Measurements from ENCODE around the gene PIMREG.

The PIMREG gene

GRCh38 chr17:6461792-6462524, 17.7 kb downstream of the PIMREG start:
- DNase-seq (ENCODE audit: extremely low read depth, low read depth) = no peak
- TF ChIP-seq CTCF (IDR thresholded peaks at IDR 0.05; ENCODE audit: low read depth, low read length) = no peak

GRCh38 chr17:6462692-6463091, 18.4 kb downstream of the PIMREG start:
- DNase-seq (ENCODE audit: extremely low read depth, low read depth) = no peak

GRCh38 chr17:6463616-6464445, 19.6 kb downstream of the PIMREG start:
- TF ChIP-seq CTCF (IDR thresholded peaks at IDR 0.05; ENCODE audit: low read depth, low read length) = no peak
- no peak for DNase-seq (ENCODE audit: extremely low read depth, low read depth)

More at GRCh38 chr17:6462692-6463091, 18.4 kb downstream of the PIMREG start:
- no peak for TF ChIP-seq CTCF (IDR thresholded peaks at IDR 0.05; ENCODE audit: low read depth, low read length)

GRCh38 chr17:6464446-6465041, 20.3 kb downstream of the PIMREG start:
- TF ChIP-seq CTCF (IDR thresholded peaks at IDR 0.05; ENCODE audit: low read depth, low read length) = no peak
- DNase-seq (ENCODE audit: extremely low read depth, low read depth) = no peak

GRCh38 chr17:6465206-6466003, 21.1 kb downstream of the PIMREG start:
- no peak for TF ChIP-seq CTCF (IDR thresholded peaks at IDR 0.05; ENCODE audit: low read depth, low read length)

GRCh38 chr17:6467567-6467966, 23.3 kb downstream of the PIMREG start:
- no peak for DNase-seq (ENCODE audit: extremely low read depth, low read depth)
- TF ChIP-seq CTCF (IDR thresholded peaks at IDR 0.05; ENCODE audit: low read depth, low read length) = no peak

More at GRCh38 chr17:6465206-6466003, 21.1 kb downstream of the PIMREG start:
- no peak for DNase-seq (ENCODE audit: extremely low read depth, low read depth)

All from AG09319 (cell line).